Vagina (tissue), 2 donors: ENCODE data around the gene AGK.

Experiments used
- POLR2AphosphoS5 ChIP-seq, 2 donors: sonication (generic); formaldehyde crosslinking; IDR thresholded peaks; one replicate each; pipeline ENCODE4 v1.9.0; 2017; ENCODE audit warnings: antibody characterized with exemption in 2 of 2, mild to moderate bottlenecking in 2 of 2, low read depth in 1 of 2; ENCODE audit not compliant: insufficient read depth in 1 of 2
- TF ChIP-seq, protein P1 (sequence below), 3 experiments: fragments of 450-650 bp in 2 of 3; fragments of 200-600 bp in 1 of 3; sonication (generic) in 1 of 3; IDR thresholded peaks; one replicate each; pipeline ENCODE4 v1.5.1; 2017 to 2019; ENCODE audit warnings: antibody characterized with exemption in 3 of 3, mild to moderate bottlenecking in 2 of 3, moderate library complexity in 2 of 3

GRCh38 chr7:141575164-141575563, 24.0 kb downstream of the AGK start:
- TF ChIP-seq, protein P1, sequence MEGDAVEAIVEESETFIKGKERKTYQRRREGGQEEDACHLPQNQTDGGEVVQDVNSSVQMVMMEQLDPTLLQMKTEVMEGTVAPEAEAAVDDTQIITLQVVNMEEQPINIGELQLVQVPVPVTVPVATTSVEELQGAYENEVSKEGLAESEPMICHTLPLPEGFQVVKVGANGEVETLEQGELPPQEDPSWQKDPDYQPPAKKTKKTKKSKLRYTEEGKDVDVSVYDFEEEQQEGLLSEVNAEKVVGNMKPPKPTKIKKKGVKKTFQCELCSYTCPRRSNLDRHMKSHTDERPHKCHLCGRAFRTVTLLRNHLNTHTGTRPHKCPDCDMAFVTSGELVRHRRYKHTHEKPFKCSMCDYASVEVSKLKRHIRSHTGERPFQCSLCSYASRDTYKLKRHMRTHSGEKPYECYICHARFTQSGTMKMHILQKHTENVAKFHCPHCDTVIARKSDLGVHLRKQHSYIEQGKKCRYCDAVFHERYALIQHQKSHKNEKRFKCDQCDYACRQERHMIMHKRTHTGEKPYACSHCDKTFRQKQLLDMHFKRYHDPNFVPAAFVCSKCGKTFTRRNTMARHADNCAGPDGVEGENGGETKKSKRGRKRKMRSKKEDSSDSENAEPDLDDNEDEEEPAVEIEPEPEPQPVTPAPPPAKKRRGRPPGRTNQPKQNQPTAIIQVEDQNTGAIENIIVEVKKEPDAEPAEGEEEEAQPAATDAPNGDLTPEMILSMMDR (IDR thresholded peaks at IDR 0.05): no peak
- no peak for TF ChIP-seq POLR2AphosphoS5 (IDR thresholded peaks at IDR 0.05; ENCODE audit: insufficient read depth in 1 of 2, low read depth in 1 of 2)
